GM12875 (cell line): ENCODE measurements around the gene EIF2B5.
"Not testable (repeated sequence)": the region's sequence is repeated elsewhere in the genome, so short reads cannot be mapped to it uniquely, and the experiment has no call there.

Experiments used
- H3K4me3 ChIP-seq: one replicate; pipeline ENCODE4 v1.5.1; 2011; ENCODE audit warnings: low read depth, low read length, control low read depth
- TF ChIP-seq, protein P1 (sequence below): IDR thresholded peaks from 2 replicates; pipeline ENCODE4 v1.5.1; 2011; ENCODE audit warnings: low read depth, mild to moderate bottlenecking, control low read depth, inconsistent platforms, low read length, moderate library complexity, borderline replicate concordance; ENCODE audit not compliant: insufficient read depth

Gene EIF2B5

DNA sequence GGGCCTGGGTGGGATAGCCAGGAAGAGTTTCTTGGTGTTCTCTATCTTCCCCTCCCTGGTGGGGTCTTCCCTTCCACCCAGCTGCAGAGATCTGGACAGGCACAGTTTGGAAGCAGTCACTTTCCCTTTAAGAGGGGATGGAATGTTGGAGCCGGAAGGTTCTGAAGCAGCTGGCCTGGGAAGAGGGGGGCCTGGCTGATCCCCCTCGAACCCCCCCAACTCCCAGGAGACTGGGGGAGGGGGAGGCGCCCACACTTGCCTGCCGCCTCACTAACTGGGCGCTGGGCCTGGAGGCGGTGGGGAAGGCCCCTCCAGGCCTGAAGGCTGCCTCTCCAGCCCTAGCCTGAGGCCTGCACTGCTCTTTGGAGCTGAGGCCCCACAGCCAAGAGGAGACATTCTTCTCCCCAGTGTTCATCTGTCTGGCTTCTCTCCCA lies 21.4 kb downstream of the EIF2B5 start:
- TF ChIP-seq, protein P1, sequence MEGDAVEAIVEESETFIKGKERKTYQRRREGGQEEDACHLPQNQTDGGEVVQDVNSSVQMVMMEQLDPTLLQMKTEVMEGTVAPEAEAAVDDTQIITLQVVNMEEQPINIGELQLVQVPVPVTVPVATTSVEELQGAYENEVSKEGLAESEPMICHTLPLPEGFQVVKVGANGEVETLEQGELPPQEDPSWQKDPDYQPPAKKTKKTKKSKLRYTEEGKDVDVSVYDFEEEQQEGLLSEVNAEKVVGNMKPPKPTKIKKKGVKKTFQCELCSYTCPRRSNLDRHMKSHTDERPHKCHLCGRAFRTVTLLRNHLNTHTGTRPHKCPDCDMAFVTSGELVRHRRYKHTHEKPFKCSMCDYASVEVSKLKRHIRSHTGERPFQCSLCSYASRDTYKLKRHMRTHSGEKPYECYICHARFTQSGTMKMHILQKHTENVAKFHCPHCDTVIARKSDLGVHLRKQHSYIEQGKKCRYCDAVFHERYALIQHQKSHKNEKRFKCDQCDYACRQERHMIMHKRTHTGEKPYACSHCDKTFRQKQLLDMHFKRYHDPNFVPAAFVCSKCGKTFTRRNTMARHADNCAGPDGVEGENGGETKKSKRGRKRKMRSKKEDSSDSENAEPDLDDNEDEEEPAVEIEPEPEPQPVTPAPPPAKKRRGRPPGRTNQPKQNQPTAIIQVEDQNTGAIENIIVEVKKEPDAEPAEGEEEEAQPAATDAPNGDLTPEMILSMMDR = no peak
- H3K4me3 ChIP-seq = peak overlapping the region; percentile 87

DNA sequence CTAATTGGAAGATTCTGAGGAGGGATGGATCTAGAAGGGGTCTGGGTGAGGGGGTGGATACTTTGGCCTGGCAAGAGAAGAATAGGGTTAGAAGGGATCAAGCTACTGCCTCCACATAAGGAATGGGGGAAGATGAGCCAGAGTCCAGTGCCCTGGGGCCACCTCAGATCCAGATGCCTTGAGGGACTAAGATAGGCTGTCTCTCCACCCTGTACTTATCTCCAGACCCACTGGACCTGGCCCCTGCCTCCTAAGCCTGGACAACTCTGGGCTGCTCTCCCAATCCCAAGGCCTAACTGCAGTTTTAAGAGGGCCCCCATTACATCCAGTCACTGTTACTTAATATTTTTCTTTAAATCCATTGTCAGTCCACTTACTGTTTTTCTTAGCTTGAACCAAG lies 22.0 kb downstream of the EIF2B5 start:
- peak overlapping the region; percentile 87 for H3K4me3 ChIP-seq
- TF ChIP-seq, protein P1 = no peak

DNA sequence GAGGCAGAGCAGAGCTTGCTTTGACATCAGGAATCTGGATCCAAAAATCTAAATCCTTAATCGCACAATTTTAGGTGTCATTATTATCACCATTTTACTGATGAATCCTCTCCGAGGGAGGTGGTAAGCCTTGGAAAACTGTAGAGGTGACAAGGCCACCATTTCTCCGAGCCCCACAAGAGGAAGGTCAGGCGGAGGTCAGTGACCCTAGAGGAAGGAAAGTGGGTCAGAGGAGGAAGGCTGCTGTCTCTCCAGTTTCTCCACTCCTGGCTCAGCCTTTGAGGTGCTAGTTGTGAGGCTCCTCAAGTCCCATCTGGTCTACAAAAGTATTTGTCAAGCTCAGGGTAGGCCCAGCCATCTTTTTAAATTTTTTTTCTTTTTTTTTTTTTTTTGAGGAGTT lies 23.2 kb downstream of the EIF2B5 start:
- TF ChIP-seq, protein P1 = no peak
- no peak overlapping the region for H3K4me3 ChIP-seq

DNA sequence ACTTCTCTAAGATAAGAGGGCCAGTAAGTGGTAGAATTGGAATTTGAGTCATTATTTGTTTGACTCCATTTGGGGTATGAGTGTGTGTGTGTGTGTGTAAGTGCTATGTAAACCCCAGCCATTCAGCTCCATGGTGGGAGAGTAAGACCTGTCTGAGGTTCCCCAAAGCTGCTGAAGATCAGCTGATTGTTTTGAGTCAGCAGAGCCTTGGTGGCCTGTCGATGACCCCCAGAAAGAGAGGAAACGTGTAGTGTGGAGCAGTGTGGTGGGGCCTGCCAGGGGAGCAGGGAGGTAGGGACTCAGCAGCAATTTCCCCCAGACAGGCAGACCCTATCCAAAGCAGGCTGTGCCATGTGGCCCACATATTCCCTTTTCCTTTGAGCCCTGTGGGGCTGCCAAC lies 25.3 kb downstream of the EIF2B5 start:
- TF ChIP-seq, protein P1 = no peak
- H3K4me3 ChIP-seq = no peak overlapping the region

DNA sequence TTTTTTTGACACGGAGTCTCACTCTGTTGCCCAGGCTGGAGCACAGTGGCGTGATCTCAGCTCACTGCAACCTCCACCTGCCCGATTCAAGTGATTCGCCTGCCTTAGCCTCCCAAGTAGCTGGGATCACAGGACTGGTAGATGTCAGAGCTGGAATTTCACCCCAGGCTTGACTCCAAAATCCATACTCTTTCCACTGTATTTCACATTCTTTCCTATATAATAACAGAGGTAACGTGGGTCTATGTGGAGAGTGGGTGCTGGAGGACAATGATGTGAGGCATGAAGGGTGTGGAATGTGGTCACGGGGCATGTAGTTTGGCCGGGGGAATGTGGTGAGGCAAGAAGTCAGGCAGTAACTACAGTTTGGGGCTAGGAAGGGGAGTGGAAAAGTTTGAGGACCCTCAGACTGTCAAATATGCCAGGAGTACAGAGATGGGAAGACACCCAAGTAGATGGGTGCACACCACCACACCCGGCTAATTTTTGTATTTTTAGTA lies 27.5 kb downstream of the EIF2B5 start:
- not testable (repeated sequence) for H3K4me3 ChIP-seq

DNA sequence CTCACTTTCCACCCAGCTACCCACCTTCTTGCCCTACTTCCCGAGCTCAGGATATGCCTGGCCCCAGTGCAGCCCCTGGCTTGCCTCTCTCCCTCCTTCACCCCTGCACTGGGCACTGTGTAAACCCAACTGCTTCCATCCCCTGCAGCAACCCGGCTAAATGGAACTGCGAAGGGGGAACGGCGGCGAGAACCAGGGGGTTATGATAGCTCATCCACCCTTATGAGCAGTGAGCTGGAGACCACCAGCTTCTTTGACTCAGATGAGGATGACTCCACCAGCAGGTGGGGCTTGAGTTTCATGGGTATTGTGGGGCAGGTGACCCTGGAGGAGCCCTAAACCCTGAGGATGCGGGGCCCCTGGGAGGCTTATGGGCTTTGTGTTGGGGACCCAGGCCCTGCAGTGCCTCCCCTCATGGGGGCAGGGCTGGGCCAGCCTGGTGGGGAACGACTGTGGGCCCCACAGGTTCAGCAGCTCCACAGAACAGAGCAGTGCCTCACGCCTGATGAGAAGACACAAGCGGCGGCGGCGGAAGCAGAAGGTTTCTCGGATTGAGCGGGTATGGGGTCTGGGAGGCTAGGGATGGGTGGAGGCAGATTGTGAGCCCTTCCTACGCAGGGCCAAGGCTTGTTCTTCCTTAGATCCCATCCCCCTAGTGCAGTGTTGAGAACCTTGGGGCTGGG lies 29.6 kb downstream of the EIF2B5 start:
- TF ChIP-seq, protein P1 = no peak
- no peak overlapping the region for H3K4me3 ChIP-seq

DNA sequence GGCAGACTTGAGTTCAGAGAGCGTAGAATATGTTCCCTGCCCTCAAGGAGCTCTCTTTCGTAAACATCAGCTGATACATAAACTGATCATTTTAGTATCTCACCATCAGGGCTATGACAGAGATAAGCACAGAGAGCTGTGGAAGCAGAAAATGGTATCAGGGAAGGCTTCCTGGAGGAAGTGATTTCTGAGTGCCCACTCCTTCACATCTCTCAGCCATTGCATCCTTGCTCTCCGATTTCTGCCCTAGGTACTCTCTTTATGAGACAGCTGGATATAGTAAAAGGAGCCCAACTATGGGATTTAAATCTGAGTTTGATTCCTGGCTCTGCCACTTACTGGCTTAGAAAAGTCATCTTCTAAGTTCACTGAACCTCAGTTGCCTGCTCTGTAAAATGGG lies 30.4 kb downstream of the EIF2B5 start:
- H3K4me3 ChIP-seq = no peak overlapping the region
- TF ChIP-seq, protein P1 = no peak
